Ishikawa (cell line): ENCODE results near the gene ERBIN.

ENCODE experiments used
- CEBPB ChIP-seq: IDR thresholded peaks from 2 replicates; pipeline ENCODE4 v1.6.1; 2012
- CREB1 ChIP-seq: IDR thresholded peaks from 2 replicates; pipeline ENCODE4 v1.6.1; 2012; ENCODE audit warnings: low read depth
- EGR1 ChIP-seq: IDR thresholded peaks from 2 replicates; pipeline ENCODE4 v1.6.1; 2012
- EP300 ChIP-seq: IDR thresholded peaks from 2 replicates; pipeline ENCODE4 v1.6.1; 2012; ENCODE audit warnings: borderline replicate concordance
- FOXM1 ChIP-seq: IDR thresholded peaks from 2 replicates; pipeline ENCODE4 v1.6.1; 2012; ENCODE audit warnings: low read depth, borderline replicate concordance
- MAX ChIP-seq: IDR thresholded peaks from 2 replicates; pipeline ENCODE4 v1.6.1; 2012
- NFIC ChIP-seq: IDR thresholded peaks from 2 replicates; pipeline ENCODE4 v1.6.1; 2012
- RAD21 ChIP-seq: IDR thresholded peaks from 2 replicates; pipeline ENCODE4 v1.6.1; 2012; ENCODE audit warnings: low read depth
- REST ChIP-seq: IDR thresholded peaks from 2 replicates; pipeline ENCODE4 v1.6.1; 2012; ENCODE audit warnings: low read depth, mild to moderate bottlenecking
- TAF1 ChIP-seq: IDR thresholded peaks from 2 replicates; pipeline ENCODE4 v1.6.1; 2012; ENCODE audit warnings: low read depth, mild to moderate bottlenecking
- TCF12 ChIP-seq: IDR thresholded peaks from 2 replicates; pipeline ENCODE4 v1.6.1; 2012; ENCODE audit warnings: low read depth
- TEAD4 ChIP-seq: IDR thresholded peaks from 2 replicates; pipeline ENCODE4 v1.6.1; 2012
- USF1 ChIP-seq: IDR thresholded peaks from 2 replicates; pipeline ENCODE4 v1.6.1; 2012
- YY1 ChIP-seq: IDR thresholded peaks from 2 replicates; pipeline ENCODE4 v1.6.1; 2012; ENCODE audit warnings: low read depth
- ZBTB7A ChIP-seq: IDR thresholded peaks from 2 replicates; pipeline ENCODE4 v1.6.1; 2012; ENCODE audit warnings: low read depth

Gene ERBIN

GRCh38 chr5:65928322-65928752 is 2.0 kb downstream of the ERBIN start:
- TF ChIP-seq CEBPB (no peak), REST (no peak), TCF12 (no peak), ZBTB7A (no peak), USF1 (no peak), EGR1 (no peak), MAX (no peak), FOXM1 (no peak), RAD21 (no peak), CREB1 (no peak)

GRCh38 chr5:65928860-65929259 is 2.5 kb downstream of the ERBIN start:
- TF ChIP-seq USF1 (no peak), CEBPB (no peak), REST (no peak), EGR1 (no peak), TAF1 (no peak), RAD21 (no peak), YY1 (no peak), TEAD4 (no peak), FOXM1 (no peak), MAX (no peak), ZBTB7A (no peak), CREB1 (no peak), EP300 (no peak), NFIC (no peak), TCF12 (no peak)

GRCh38 chr5:65932676-65933075 is 6.3 kb downstream of the ERBIN start:
- TF ChIP-seq FOXM1 (no peak), TCF12 (no peak), TEAD4 (no peak), MAX (no peak), TAF1 (no peak), YY1 (no peak), CREB1 (no peak), USF1 (no peak), EGR1 (no peak)

- TF ChIP-seq TAF1: no peak
- TF ChIP-seq CEBPB: no peak
- TF ChIP-seq USF1: no peak
- TF ChIP-seq TEAD4: no peak
- no peak for TF ChIP-seq EGR1
- no peak for TF ChIP-seq RAD21
- no peak for TF ChIP-seq YY1
- no peak for TF ChIP-seq EP300
- TF ChIP-seq FOXM1: no peak
- no peak for TF ChIP-seq TCF12
- no peak for TF ChIP-seq MAX
- TF ChIP-seq ZBTB7A: no peak
- TF ChIP-seq NFIC: no peak
- TF ChIP-seq CREB1: no peak
- no peak for TF ChIP-seq REST
Observed at GRCh38 chr5:65933295-65933694, 6.9 kb downstream of the ERBIN start.
